NCI-H82 treated with DMSO at 0.1 percent for 48 hours (cell line): Measurements from ENCODE around the gene LIPN.
"Not testable (repeated sequence)": the region's sequence is repeated elsewhere in the genome, so short reads cannot be mapped to it uniquely, and the experiment has no call there.

Experiments
- DNase-seq: peaks from one replicate; lab custom pipeline; 2025; ENCODE audit not compliant: unreplicated experiment; lab: John Stamatoyannopoulos, UW

LIPN gene, protein sequence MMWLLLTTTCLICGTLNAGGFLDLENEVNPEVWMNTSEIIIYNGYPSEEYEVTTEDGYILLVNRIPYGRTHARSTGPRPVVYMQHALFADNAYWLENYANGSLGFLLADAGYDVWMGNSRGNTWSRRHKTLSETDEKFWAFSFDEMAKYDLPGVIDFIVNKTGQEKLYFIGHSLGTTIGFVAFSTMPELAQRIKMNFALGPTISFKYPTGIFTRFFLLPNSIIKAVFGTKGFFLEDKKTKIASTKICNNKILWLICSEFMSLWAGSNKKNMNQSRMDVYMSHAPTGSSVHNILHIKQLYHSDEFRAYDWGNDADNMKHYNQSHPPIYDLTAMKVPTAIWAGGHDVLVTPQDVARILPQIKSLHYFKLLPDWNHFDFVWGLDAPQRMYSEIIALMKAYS

DNA sequence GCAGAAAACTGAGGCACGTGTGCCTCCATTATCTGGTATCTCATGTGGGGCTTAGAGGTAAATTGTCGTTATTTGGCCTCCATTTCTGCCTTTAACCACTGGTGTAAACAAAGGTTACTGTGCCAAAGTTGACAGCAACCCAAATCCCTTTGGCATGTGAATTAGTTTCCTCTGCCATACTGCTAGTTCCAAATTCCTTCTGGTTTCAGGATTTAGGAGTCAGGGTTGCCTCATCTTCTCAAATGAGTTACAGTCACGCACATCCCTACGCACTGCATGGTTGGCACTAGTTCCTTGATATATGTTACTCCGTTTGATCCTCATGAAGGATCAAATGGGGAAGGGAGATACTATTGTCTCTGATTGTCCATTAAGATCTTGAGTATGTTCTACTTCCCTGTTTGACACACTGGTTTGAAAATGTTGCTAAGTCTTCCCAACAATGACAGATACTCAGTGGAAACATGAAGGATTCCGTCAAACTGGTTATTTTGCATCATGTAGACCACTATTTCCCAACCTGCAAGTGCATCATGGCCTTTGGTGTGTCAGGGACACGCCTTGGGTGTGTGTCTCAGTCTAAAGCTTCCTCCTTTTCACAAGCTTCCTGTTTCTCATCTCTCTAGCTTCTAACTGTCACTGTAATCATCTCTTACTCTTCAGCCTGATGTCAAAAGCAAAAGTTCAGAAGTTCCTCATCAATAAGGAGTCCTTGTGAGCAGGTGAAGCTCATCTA, at the start of gene LIPN:
LIPN (plus strand) TSS at position 655 of the 736 bp plus-strand sequence. CDS start 1,386 bp downstream, outside the sequence.
- no peak for DNase-seq

DNA sequence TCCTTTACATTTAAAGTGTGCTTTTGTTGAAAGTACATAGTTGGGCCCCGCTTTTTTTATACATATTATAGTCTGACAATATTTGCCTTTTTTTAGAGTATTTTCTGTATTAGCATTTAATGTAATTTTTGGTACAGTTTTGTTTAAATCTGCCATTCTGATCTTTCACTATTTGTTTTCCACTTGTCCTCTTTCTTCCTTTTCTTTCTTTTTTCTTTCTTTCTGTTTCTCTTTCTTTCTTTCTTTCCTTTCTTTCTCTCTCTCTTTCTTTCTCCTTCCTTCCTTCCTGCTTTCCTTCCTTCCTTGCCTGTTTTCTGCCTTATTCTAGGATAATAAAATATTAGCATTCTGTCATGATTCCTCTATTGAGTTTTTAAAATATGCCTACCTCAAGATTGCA, 44.3 kb upstream of the LIPN start:
- no peak for DNase-seq

DNA sequence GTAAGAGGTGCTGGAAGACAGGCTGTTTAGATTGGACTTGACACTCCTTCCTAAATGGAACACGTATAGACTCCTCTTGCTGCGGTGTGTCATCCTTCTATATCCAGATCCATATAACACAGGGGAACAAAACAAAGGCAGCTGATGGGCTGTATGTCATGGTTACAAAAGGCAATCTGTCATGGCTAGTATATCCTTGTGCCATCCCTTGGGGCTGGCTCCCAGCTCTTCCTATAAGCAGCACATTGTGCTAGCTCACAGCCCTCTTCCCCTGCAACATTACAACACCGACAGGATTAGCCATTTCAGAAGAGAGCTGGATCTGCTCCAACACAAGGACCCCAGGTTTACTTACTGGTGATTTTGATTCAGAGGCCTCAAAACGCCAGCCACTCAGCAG, 38.4 kb upstream of the LIPN start:
- DNase-seq = peak; percentile 24

DNA sequence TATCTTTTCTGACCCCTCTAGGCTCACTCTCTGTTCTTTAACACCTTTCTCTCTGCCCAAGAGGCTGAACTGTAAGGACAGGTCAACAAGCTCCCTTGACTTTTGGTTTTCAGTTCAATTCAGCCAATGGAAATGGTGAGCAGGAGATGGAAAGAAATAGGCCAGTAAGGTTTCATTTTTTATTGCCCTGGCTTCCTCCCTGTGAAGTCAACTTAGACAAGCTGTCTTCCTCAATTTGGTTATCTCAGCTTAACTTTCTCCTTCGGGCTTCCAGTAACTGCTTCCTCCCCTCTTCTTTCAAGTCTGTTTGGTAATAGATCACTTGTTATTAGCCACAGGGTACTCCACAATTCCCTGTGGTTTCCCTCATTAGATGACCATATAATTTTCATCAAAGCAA, 34.0 kb upstream of the LIPN start:
- no peak for DNase-seq

DNA sequence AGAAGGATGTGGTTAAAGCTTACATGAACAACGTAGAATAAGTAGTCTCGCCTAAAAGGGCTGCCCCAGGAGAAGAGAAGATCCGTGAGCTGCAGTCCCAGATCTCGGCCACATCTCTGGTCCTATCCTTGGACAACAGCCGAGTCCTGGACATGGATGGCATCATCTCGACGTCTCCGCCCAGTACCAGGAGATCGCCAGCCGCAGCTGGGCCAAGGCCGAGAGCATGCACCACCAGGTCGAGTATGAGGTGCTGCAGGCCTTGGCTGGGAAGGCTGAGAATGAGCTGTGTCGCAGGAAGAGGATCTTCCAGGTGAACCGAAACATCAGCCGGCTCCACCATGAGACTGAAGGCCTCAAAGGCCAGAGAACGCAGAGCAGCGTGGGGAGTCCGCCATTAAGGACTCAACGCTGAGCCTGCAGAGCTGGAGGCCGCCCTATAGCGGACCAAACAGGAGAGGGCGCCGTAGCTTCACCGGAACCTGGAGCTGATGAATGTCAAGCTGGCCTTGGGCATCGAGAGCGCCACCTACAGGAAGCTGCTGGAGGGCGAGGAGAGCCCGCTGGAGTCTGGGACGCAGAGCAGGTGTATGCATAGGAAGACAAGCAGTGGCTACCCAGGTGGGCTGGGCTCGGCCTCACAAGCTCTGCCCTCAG, 31.6 kb upstream of the LIPN start:
- DNase-seq = no peak

DNA sequence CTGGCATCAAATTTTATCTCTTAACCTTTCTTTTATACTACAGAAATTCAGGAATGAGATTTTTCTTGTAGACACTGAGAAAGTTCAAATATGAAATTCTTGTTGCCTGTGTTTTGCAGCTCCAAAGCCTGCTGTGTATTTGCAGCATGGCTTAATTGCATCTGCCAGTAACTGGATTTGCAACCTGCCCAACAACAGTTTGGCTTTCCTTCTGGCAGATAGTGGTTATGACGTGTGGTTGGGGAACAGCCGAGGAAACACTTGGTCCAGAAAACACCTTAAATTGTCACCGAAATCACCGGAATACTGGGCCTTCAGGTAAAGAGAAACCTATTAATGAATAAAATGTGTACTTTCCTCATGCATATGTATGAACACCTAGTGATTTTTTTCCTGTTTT, 29.0 kb upstream of the LIPN start:
- DNase-seq = peak; percentile 75

DNA sequence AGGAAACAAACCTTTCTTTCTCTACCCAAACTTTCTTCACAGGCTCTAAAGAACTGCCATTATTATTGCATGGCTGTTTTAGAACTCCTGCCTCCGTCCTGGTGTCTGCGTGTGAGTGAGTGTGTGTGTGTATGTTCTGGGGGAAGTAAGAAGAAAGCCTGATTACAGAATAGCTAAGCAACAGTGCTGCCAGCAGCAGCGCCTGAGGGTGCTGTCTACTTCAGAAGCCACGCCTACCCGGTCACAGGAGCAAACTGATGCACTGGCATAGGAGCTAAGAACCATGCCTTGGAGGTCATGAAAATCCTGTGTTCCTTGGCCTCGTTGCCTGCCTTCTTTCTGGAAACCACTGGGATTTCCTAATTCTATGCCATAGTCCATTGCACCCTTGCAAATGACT, 28.5 kb upstream of the LIPN start:
- peak; percentile 49 for DNase-seq

DNA sequence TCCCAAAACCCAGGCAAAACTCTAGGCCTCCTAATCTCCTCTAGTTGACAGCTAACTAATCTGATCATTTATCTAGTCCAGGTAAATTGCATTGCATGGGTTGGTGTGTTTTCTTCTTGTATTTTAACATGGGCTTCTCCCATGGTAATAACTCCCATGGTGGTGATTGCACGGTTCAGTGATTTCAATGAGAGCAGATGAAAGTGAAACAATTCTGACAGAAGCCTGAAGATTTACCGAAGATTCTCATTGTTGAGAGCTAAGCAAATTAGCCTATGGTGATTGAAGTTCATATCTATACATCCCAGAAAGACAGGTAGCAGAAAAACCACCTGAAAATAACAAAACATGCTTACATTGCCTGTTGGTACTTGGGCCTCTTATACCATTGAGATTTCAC, 26.6 kb upstream of the LIPN start:
- peak; percentile 35 for DNase-seq

DNA sequence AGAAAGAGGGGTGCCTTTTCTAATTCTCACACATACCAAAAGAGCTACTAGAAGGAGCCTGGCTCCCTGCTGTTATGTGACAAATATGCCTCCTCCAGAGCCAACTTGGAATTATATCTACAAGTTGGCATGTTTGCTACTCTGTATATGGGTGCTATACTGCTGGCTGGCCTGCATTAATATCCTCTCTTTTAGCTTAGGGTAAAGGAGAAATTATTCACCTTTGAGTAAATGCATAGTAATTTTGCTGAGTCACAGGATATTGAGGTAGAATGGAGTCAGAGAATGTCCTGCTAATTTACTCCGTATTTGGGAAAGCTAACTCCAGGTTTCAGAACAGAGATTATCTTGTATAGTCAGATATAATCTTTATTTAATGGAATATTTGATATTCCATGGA, 24.2 kb upstream of the LIPN start:
- no peak for DNase-seq

DNA sequence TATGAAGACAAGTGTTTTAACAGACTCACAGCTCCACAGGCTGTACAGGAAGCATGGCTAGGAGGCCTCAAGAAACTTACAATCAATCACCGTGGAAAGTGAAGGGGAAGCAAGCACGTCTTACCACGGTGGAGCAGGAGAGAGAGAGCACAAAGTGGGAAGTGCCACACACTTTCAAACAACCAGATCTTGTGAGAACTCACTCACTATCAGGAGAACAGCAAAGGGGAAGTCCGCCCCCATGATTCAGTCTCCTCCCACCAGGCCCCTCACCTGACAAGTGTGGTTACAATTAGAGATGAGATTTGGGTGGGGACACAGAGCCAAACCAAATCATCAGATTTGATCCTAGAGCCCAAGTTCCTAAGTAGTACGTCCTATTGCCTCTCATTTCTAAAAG, 17.9 kb upstream of the LIPN start:
- DNase-seq = not testable (repeated sequence)

DNA sequence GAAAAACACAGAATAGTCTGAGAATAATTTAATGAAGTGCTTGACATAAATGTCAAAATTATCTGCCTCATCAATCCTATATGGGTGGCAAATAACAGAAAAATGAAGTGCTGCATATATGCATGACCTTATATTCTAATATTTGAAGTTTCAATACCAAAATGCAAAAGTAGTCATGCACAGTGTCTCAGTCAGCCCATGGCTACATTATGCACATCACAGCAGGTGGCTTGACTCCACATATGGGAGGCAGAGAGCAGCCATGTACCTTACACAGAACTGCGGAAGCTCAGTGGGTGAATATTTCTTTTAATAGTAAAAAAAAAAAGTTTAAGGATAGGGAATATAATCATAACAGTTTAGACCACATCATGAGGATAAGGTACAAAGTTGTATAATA, 17.4 kb upstream of the LIPN start:
- no peak for DNase-seq

DNA sequence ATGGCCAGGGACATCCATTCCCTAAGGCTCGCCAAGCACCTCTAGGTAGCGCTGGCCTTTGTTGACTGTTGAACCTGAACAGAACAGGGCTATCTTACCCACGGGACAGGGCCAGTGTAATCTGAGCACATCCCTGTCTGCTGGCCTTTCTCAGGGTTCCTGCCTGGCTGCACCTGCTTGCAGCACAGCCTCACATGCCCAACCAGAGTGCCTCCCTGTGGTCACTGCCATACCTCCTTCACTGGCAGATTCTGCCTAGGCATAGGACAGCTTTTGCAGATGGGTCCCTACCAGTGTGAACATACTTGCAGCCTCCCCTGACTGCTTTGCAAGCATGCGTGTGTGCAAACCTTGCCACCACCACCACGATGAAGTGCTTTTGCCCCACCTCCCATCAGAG, 15.8 kb upstream of the LIPN start:
- DNase-seq = no peak

DNA sequence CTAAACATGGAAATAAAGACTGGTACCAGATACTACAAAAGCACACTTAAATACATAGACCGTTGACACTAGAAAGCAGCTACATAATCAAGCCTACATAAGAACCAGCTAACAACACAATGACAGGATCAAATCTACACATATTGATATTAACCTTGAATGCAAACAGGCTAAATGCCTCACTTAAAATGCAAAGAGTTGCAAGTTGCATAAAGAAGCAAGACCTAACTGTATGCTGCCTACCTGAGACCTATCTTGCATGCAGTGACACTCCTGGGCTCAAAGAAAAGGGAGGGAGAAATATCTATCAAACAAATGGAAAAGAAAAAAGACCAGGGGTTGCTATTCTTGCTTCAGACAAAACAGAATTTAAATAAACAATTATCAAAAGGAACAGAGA, 14.2 kb upstream of the LIPN start:
- no peak for DNase-seq

DNA sequence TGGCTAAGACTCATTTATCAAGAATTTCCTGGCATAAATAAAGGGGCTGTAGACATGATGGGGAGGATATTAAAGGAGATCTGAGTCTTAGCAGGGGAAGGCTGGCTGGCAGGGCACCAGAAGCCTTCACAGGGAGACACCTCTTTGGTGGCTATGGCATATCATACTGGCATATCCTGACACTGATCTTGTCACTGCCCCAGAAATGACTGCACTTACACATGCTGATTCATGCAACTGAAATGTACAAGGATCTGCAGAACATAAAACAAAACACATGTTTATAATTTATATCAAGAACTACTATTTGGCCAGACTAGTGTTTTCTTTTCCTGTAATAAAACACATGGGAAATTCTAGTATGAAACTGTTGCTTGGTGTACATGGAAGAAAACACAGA, 5.5 kb upstream of the LIPN start:
- no peak for DNase-seq

DNA sequence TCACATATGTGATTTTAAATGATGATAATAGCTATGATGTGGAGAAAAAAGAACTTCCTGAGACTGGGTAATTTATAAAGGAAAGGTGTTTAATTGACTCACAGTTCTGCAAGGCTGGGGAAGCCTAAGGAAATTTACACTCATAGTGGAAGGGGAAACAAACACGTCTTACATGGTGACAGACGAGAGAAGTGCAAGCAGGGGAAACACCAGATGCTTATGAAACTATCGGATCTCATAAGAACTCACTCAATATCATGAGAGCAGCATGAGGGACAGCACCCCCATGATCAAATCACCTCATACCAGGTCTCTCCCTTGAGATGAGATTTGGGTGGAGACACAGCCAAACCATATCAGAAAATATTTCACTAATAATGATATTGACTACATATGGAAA, 4.1 kb upstream of the LIPN start:
- no peak for DNase-seq

DNA sequence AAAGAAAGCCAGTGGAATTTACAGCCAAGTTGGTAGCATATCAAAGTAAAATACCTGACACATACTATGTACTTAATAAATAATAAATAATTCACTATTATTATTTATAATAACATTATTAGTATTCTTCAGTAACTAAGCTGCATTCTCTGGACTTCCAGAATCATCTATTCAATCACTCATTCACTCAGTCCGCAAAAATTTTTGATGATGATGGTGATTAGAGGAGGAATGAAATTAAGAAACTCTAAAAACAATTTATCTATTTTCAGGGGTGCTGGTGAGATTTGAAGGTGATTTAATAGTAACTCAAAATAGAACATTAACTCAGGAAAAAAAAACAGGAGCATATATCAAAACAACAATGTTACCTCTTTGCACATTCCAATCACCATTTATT, 3.2 kb upstream of the LIPN start:
- no peak for DNase-seq

DNA sequence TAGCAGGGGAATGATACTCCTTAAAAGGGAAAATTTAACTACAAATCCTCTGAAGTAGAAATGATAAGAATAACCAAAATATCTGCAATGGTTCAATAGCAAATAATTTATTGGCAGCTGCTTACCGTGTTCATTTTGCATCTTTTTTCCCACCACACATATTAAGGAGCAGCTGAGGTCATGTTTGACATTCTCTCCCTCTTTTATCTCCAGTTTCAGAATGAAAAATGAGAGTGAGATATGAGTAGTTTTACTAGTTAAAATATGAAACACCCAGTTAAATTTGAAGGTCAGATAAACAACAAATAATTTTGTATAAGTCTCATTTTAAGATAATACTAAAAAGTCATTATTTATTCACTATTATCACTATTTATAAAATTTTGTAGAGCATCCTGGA, 3.1 kb downstream of the LIPN start:
- no peak for DNase-seq

DNA sequence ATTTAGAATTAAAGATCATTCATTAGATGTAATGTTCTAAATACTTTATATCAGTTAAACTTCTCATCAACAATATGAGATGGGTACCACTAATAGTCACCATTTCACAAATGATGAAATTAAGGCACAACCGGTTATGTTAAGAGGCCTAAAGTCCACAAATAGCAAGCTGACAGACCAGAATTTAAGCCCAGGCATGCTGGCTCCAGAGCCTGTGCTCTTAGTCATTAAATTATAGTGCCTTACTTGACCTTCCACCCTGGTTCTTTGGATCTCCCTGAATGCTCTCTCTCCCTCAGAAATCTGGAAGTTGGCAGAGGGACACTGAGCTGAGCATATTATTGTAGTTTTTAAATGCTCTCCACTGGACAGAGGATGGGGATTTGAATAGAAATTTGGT, 3.6 kb downstream of the LIPN start:
- DNase-seq = no peak

DNA sequence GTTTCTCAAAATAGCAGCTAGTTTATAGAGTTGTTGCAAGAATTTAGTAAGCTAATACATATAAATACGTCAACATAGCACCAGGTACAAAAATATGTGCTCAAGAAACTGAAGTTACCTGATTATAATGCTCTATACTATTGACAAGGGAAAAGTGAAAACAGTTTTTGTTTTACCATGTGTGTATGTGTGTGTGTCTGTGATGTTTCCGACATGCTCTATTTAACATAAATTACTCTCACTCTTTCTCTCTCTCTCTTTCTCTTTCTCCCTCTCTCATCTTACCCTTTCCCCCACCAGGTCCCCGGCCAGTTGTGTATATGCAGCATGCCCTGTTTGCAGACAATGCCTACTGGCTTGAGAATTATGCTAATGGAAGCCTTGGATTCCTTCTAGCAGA, 4.3 kb downstream of the LIPN start:
- DNase-seq = no peak

DNA sequence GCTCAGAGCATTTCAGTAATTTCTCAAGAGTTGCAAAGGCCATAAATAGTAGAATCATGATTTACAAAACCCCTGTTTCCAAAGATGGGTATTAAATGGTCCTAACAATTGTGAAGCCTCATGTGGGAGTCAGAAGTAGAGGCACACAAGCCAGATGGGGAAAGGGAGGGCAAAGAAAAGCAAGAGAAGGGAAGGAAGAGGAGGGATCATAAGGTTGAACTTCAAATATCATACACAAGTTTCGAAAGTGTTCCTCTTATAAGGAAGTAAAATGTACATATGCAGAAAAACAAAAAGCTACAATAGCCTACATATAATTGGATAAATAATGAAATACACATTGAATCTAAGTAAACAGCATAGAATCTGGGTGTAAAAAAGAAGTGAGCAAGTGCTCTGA, 6.0 kb downstream of the LIPN start:
- DNase-seq = no peak

DNA sequence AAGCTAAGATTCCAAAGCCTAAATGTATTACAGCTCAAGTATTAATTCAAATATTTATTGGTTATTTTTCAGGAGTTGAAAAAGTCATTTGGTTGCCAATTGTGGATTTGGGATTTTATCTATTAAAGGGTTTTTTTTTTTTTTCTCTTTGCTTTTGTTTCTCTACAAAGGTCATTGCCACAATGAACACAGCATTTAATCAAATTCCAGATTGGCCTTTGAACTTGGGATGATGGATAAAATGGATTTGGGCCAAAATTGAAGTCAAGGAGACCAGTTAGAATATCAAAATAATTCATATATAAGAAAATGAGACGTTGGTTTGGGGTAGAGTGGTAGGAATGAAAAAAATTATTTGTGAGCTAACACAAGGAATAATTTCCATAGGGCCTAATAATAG, 9.6 kb downstream of the LIPN start:
- DNase-seq = no peak

DNA sequence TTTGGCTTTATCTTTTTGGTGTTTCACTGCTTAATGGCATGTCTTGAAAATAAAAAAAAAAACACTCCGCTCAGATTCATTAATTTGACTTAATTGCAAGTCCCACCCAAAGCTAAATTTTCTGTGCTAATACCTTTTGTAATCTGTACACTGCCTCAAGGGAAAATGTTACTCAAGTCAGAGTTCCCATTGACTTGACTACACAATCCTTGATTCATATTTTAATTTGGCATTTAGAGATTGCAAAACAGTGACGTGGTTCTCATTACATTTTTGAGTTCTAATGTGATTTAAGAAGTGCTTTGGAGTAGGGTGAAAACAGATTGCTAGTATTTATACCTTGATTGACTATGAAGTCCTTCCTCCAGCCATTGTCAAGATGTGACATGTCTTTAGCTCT, 21.4 kb downstream of the LIPN start:
- no peak for DNase-seq
